K562 (cell line): ENCODE data around the gene SERPINA1. TPM values are rescaled to one million over a fixed set of nuclear protein-coding genes. Genes with fewer than 3 reads are reported as not detected.

Experiments used
- ATAC-seq: fragments of 200-7000 bp; cut with Tn5 transposase; 3 replicates; pipeline ENCODE4 v1.9.1; 2020; ENCODE audit warnings: moderate library complexity
- BruUV-seq: library from RNA; stranded (reverse); fragments of 400-500 nt; replicated peaks from 2 replicates; lab custom pipeline; 2021; lab: Mats Ljungman, UMichigan
- CTCF ChIA-PET: fragments of 300-600 bp; formaldehyde crosslinking; extraction: SDS; loops from one replicate; lab custom pipeline; 2021; ENCODE audit warnings: low intra/inter-chr PET ratio; lab: Yijun Ruan, JAX
- POLR2A ChIA-PET: fragments of 300-600, 350-650 bp; sonication (Branson Sonifier 250); formaldehyde crosslinking; extraction: SDS; loops from one replicate; lab custom pipeline; 2021; ENCODE audit warnings: antibody characterized with exemption, inconsistent platforms; lab: Yijun Ruan, JAX
- DNase-seq, 4 experiments: peaks; one replicate each; pipeline versions ENCODE4 v3.0.0 to v3.0.0-alpha.2; 2011 to 2018; ENCODE audit warnings: low spot score in 3 of 4, mixed read lengths in 3 of 4; ENCODE audit errors: extremely low read depth in 1 of 4
- FAIRE-seq: peaks from 2 replicates; lab custom pipeline; 2011; peaks lifted over from hg19 to GRCh38; lab: Jason Lieb, UNC
- H2AFZ ChIP-seq: 2 replicates; pipeline ENCODE4 v1.6.0; 2011; ENCODE audit warnings: low read depth, low read length, control low read depth, inconsistent platforms
- H3K27ac ChIP-seq: fragments of 200-600 bp; 3 replicates; pipeline ENCODE4 v1.8.0; 2011; ENCODE audit warnings: low read depth, mild to moderate bottlenecking, control low read depth, inconsistent platforms, low read length, moderate library complexity, mixed read lengths; ENCODE audit errors: extremely low read depth
- H3K27me3 ChIP-seq, 2 experiments: fragments of 300-600 bp in 1 of 2; 2 replicates in 1 of 2; 3 replicates in 1 of 2; pipeline versions ENCODE4 v1.6.0 to v1.8.0; 2011; ENCODE audit warnings: inconsistent platforms in 2 of 2, low read length in 2 of 2, mild to moderate bottlenecking in 1 of 2, mixed read lengths in 1 of 2, moderate library complexity in 1 of 2; ENCODE audit not compliant: control insufficient read depth in 2 of 2, insufficient read depth in 2 of 2
- H3K36me3 ChIP-seq: fragments of 300-600 bp; 3 replicates; pipeline ENCODE4 v1.8.0; 2011; ENCODE audit warnings: mild to moderate bottlenecking, low read length, inconsistent platforms; ENCODE audit not compliant: control insufficient read depth, insufficient read depth
- H3K4me1 ChIP-seq, 2 experiments: fragments of 200-600 bp in 1 of 2; replicated peaks in 1 of 2; 2 replicates in 1 of 2; 3 replicates in 1 of 2; pipeline versions ENCODE4 v1.5.1 to v1.8.0; 2011; ENCODE audit warnings: inconsistent platforms in 2 of 2, low read length in 2 of 2, mild to moderate bottlenecking in 1 of 2, mixed read lengths in 1 of 2, moderate library complexity in 1 of 2; ENCODE audit not compliant: control insufficient read depth in 2 of 2, insufficient read depth in 2 of 2
- H3K4me2 ChIP-seq: 2 replicates; pipeline ENCODE4 v1.6.1; 2011; ENCODE audit warnings: low read length, control low read depth, inconsistent platforms, mixed read lengths; ENCODE audit not compliant: insufficient read depth
- H3K4me3 ChIP-seq: fragments of 200-600 bp; sonication (generic), shearing (Covaris generic); 2 replicates; pipeline ENCODE4 v1.5.1; 2016; ENCODE audit warnings: control low read depth, inconsistent platforms
- H3K79me2 ChIP-seq: fragments of 200-600 bp; 3 replicates; pipeline ENCODE4 v1.8.0; 2011; ENCODE audit warnings: low read length, inconsistent platforms; ENCODE audit not compliant: control insufficient read depth, insufficient read depth
- H3K9ac ChIP-seq, 2 experiments: 2 replicates each; pipeline versions ENCODE4 v1.6.0 to v1.6.1; 2011; ENCODE audit warnings: low read depth in 2 of 2, low read length in 2 of 2, control low read depth in 1 of 2, inconsistent platforms in 1 of 2, mild to moderate bottlenecking in 1 of 2, mixed read lengths in 1 of 2; ENCODE audit not compliant: insufficient read depth in 1 of 2
- H3K9me1 ChIP-seq: one replicate; pipeline ENCODE4 v1.6.0; 2011; ENCODE audit warnings: inconsistent platforms, mild to moderate bottlenecking, low read length, moderate library complexity; ENCODE audit not compliant: control insufficient read depth, insufficient read depth
- H3K9me3 ChIP-seq: replicated peaks from 2 replicates; pipeline ENCODE4 v1.5.1; 2011; ENCODE audit warnings: low read depth, low read length, inconsistent platforms; ENCODE audit not compliant: control insufficient read depth, insufficient read depth
- H4K20me1 ChIP-seq: replicated peaks from 2 replicates; pipeline ENCODE4 v1.6.1; 2011; ENCODE audit warnings: low read length, inconsistent platforms, mixed read lengths; ENCODE audit not compliant: control insufficient read depth, insufficient read depth
- FOXA1 ChIP-seq: fragments of 450-650 bp; IDR thresholded peaks from 2 replicates; pipeline ENCODE4 v1.6.1; 2016; ENCODE audit warnings: mild to moderate bottlenecking, borderline replicate concordance
- RBM25 ChIP-seq: fragments of 200-400 bp; formaldehyde crosslinking; IDR thresholded peaks from 2 replicates; pipeline ENCODE4 v1.6.1; 2018; ENCODE audit warnings: low read length, low read depth, moderate library complexity; ENCODE audit not compliant: severe bottlenecking
- SMAD1 ChIP-seq: fragments of 150-350 bp; IDR thresholded peaks from 2 replicates; pipeline ENCODE4 v1.6.1; 2014; ENCODE audit warnings: low read length, low read depth; ENCODE audit not compliant: partially characterized antibody
- SMARCA4 ChIP-seq: fragments of 450-650 bp; IDR thresholded peaks from 2 replicates; pipeline ENCODE4 v1.6.1; 2016
- ZNF239 ChIP-seq: fragments of 250-450 bp; sonication (Bioruptor Pico); IDR thresholded peaks from 2 replicates; pipeline ENCODE4 v1.4.0; 2020; ENCODE audit warnings: mild to moderate bottlenecking
- ZNF444 ChIP-seq: fragments of 250-450 bp; sonication (Bioruptor Pico); IDR thresholded peaks from 2 replicates; pipeline ENCODE4 v1.4.0; 2020; ENCODE audit warnings: mild to moderate bottlenecking, moderate library complexity
- WGBS: fragments of 100-300 bp; shearing (Covaris generic); methylation state at CpG from one replicate; pipeline ENCODE4 v1.1.6; 2016; ENCODE audit warnings: low coverage, mixed read lengths; ENCODE audit not compliant: insufficient coverage; ENCODE audit errors: missing lambda C conversion rate; 5-methylcytosine and 5-hydroxymethylcytosine counted together
- in situ Hi-C: fragments of 300-500 bp; cut with MboI; formaldehyde crosslinking; loops from 4 replicates; pipeline ENCODE4 v1.15.0; 2018; ENCODE audit warnings: inconsistent platforms, mixed read lengths
- intact Hi-C: fragments of 100-400 bp; cut with micrococcal nuclease; formaldehyde crosslinking; loops from 2 replicates; pipeline ENCODE4 v1.14.2; 2022
- polyA plus RNA-seq, 8 experiments: library from polyadenylated mRNA; depleted of rRNA in 4 of 8; stranded (reverse) in 5 of 8; unstranded in 3 of 8; fragments of >200 nt; fragmentation: Nextera tagmentation in 2 of 8; fragmentation: Illumina TruSeq in 1 of 8; extraction: Ambion mirVana in 2 of 8; extraction: Trizol in 1 of 8; gene quantifications; 2 replicates each; pipeline versions ENCODE4 v1.2.1 to v1.2.3, GENCODE V29; 2011 to 2014; ENCODE audit warnings: inconsistent platforms in 1 of 8, missing spikeins in 1 of 8
- total RNA-seq, 7 experiments: library from RNA; depleted of rRNA in 6 of 7; stranded (reverse); fragments of >200 nt in 6 of 7; fragmentation: Illumina TruSeq in 2 of 7; extraction: Trizol in 2 of 7; gene quantifications; 2 replicates each; pipeline versions ENCODE4 v1.2.1 to v1.2.3, GENCODE V29; 2011 to 2021; ENCODE audit warnings: low replicate concordance in 1 of 7

The SERPINA1 gene
- total and polyA plus RNA-seq, 9 of the 15 experiments (the other 6 are each of a cell fraction or from before 2014, with no cell fraction given), result 4.1 TPM; not detected in 8

DNA sequence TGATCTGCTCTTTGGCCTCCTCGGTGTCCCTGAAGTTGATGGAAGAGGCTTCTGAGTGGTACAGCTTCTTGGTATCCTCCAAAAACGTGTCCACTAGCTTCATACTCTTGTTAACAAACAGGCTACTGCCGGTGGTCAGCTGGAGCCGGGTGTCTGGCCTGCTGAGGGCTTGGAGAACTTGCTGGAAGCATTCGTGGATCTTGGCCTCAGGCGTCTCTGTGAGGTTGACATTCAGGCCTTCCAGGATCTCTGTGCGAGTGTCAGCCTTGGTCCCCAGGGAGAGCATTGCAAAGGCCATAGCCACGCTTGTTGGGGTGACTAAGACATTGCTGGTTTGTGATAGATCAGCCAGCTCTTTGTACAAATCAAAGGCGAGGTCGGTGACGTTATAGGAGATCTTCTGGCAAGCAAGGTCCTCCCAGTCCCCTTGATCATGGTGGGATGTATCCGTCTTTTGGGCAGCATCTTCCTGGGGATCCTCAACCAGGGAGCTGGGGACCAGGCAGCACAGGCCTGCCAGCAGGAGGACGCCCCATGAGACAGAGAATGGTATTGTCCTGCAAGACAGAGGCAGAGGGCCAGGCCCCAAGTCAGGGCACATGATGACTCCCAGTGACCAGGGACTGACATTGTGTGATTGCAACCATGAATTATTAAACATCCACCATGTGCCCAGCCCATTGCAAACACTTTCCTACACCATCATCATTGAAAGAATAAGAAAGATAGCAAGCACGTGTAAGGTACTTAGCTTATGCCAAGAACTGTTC, 22.1 kb downstream of the SERPINA1 start, which contains the start of gene SERPINA2:
Gene SERPINA2, minus strand, starts transcription at position 553 of the 770 bp plus-strand sequence.
- Histone ChIP-seq H3K4me2 (no peak within 1 kb of the TSS), H3K79me2 (no peaks in the 10 kb centered on the region), H3K27me3 (peaks cover 0 to 5% of the 10 kb centered on the region in 2 experiments; a peak in 1 of 5 replicates), H3K9ac (no peak within 1 kb of the TSS), H4K20me1 (no peaks in the 10 kb centered on the region), H3K9me3 (no peaks in the 10 kb centered on the region), H3K4me3 (no peak within 1 kb of the TSS), H3K27ac (no peak within 1 kb of the TSS), H3K9me1 (no peaks in the 10 kb centered on the region), H3K4me1 (no peaks in the 10 kb centered on the region), H3K36me3 (no peaks in the 10 kb centered on the region), H2AFZ (no peak within 1 kb of the TSS)
- DNase-seq (no peak), FAIRE-seq (no peak), ATAC-seq (no peak)
- in situ Hi-C loops, result no loop called here
- TF ChIP-seq SMARCA4 (no peak), ZNF444 (CRISPR knock-in tag) (no peak), SMAD1 (no peak)
- 1% methylated on average over 13 of the region's 14 CpGs for WGBS
- intact Hi-C loops, result no loop called here
- POLR2A ChIA-PET, result interaction anchor here (1.2 kb wide), 1 partner anchor 45 kb away, joined by 4 read pairs; no protein-coding TSS in a partner anchor
- no TSS peak for BruUV-seq
- CTCF ChIA-PET, result no interaction called here

DNA sequence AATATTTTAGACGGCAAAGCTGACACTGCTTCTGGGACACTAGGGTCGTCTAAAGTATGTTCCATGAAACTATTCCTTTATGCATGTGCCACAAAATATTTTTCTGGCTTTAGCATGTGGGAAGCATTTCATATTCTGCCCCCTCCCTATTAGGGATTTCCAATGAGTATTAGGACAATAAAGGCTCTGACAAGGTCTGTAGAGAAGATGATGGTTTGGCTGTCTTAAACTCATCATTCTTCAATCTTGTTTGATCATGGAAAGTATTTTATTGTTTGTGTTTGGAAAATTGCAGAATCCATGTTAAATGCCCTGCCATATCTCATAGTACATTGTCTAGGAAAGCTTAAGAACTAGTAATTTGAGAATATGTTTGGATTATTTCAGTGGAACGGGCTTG, 22.8 kb downstream of the SERPINA1 start:
- Histone ChIP-seq H3K27ac (no peak overlapping the region), H2AFZ (no peak overlapping the region), H3K79me2 (no peaks in the 10 kb centered on the region), H3K9me3 (no peaks in the 10 kb centered on the region), H3K4me1 (no peaks in the 10 kb centered on the region), H3K27me3 (peaks cover 0 to 5% of the 10 kb centered on the region in 2 experiments; a peak in 1 of 5 replicates), H3K4me3 (no peak overlapping the region), H3K9ac (no peak overlapping the region), H3K9me1 (no peaks in the 10 kb centered on the region), H4K20me1 (no peaks in the 10 kb centered on the region), H3K4me2 (no peak overlapping the region), H3K36me3 (no peaks in the 10 kb centered on the region)
- WGBS, result 0% methylated on average over 3 of the region's 3 CpGs
- ATAC-seq, result no peak
- ChIA-PET CTCF (no interaction called here), POLR2A (interaction anchor here (1.2 kb wide), 1 partner anchor 45 kb away, joined by 4 read pairs; no protein-coding TSS in a partner anchor)
- TF ChIP-seq FOXA1 (no peak), ZNF239 (CRISPR knock-in tag) (peak; percentile 85), RBM25 (peak; percentile 31)
- in situ Hi-C loops (no loop called here), intact Hi-C loops (no loop called here)
- no peak for FAIRE-seq
- BruUV-seq, result no TSS peak
- DNase-seq, result no peak
